ENCODE measurements around the gene CTDNEP1.
A peak's percentile ranks its signal among the peaks of the same experiment; 100 is the strongest.

The CTDNEP1 gene

DNA sequence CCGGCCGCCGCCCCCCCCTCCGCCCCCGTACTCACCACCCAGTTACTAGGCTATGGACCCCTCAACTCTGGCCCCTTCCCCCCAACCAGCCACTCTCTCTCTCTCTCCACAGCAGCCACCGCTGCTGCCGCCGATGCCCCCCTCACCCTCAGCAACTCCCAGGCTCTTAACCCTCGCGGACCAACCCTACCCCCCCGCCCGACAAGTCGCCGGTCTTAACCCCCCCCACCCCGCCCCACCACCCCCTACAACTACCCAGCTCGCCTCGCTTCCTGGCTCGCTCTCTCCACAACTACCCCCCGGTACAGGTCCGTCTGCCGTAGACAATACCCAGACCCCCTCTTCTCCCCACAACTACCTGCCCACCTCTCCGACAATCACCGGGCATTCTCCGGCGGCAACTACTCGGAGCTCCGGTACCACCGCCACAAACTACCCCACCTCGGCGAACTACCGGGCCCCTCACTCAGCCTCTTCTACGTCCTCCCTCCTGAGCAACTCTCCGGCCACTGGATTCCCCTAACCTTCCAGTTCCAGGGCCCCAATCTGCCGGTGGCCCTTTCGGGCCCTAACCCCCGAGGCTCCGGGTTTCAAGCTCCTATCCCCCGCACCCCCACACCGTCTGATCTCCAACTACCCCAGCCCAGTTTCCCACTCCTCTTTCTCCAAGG is 13.0 kb downstream of the CTDNEP1 start:
- peak overlapping the region; percentile 74 for H3K4me3 ChIP-seq (ENCODE audit: low read depth, low read length)
- TF ChIP-seq, protein P1, sequence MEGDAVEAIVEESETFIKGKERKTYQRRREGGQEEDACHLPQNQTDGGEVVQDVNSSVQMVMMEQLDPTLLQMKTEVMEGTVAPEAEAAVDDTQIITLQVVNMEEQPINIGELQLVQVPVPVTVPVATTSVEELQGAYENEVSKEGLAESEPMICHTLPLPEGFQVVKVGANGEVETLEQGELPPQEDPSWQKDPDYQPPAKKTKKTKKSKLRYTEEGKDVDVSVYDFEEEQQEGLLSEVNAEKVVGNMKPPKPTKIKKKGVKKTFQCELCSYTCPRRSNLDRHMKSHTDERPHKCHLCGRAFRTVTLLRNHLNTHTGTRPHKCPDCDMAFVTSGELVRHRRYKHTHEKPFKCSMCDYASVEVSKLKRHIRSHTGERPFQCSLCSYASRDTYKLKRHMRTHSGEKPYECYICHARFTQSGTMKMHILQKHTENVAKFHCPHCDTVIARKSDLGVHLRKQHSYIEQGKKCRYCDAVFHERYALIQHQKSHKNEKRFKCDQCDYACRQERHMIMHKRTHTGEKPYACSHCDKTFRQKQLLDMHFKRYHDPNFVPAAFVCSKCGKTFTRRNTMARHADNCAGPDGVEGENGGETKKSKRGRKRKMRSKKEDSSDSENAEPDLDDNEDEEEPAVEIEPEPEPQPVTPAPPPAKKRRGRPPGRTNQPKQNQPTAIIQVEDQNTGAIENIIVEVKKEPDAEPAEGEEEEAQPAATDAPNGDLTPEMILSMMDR (IDR thresholded peaks at IDR 0.05; ENCODE audit: borderline replicate concordance, insufficient read depth, low read depth, low read length): no peak

DNA sequence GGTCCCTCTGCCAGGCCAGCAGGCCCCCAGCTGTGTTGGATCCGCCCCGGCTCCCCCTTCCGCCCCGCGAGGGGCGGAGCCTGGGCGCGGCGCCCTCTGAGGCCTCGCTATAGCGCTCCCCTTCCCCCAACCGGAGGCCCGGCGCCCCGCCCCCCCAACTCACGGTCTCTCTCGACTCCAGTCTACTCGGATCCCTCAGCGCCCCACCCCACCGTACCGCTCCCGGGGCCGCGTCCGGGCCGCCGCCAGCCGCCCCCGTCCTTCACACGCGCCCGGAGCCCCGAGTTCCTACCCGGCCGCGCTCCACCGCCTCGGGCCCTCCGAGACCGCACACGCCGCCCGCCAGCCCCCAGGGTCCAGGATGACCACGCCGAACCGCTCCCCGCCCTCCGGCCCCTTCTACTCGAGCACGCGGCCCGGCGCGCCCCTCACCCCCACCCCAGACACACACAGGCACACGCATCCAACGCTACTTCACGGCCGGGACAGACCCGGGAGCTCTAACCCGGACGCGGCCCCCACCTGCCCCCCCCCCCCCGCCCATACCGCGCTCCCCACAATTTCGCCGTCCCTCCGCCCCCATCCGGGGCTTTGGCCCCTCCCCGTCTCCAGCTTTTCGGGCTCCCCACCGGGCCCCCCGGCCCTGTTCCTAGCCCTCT is 13.6 kb downstream of the CTDNEP1 start:
- TF ChIP-seq, protein P1 (IDR thresholded peaks at IDR 0.05; ENCODE audit: borderline replicate concordance, insufficient read depth, low read depth, low read length): no peak
- peak overlapping the region; percentile 74 for H3K4me3 ChIP-seq (ENCODE audit: low read depth, low read length)

DNA sequence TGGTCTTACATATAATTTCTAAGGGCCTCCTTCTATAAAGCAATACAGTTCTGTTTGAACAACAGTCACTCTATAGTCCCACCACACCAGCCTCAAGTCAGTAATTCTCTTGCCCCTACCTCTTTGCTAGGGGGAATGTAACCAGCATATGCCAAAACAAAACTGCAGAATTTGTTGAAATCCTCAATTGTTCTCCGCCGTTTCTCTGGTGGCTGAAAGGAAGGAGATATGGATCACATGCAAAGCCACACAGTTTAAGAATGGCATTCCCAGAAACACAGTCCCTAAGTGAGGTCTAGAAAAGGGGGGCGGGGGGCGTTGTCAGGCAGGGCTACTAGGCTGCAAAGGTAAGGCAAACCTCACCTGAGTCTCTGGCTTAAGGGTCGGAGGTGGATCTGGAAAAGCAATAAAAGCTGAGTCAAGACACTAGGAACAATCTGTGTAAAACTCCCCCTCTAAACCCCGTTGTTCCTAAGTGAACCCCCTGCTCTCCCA is 14.2 kb downstream of the CTDNEP1 start:
- TF ChIP-seq, protein P1 (IDR thresholded peaks at IDR 0.05; ENCODE audit: borderline replicate concordance, insufficient read depth, low read depth, low read length): no peak
- H3K4me3 ChIP-seq (ENCODE audit: low read depth, low read length): peak overlapping the region; percentile 74

DNA sequence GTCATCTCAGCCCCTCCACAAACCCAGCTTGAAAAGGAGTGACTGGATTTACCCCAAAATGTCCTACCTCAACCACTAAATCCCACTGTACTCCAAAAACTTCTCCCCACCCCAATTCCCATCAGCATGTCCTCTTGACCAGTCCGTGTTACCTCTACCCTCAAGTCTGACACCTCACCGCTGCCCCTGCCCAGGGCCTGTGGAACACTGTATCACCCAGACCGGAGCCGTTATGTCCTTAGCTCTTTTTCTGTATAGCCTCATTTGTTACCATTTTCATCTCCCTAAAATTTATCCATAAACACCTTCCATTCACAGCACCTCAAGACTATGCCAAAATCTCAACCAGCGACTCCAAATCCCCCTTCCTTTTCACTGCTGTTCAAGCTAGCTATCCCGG is 14.7 kb downstream of the CTDNEP1 start:
- TF ChIP-seq, protein P1 (IDR thresholded peaks at IDR 0.05; ENCODE audit: borderline replicate concordance, insufficient read depth, low read depth, low read length): no peak
- H3K4me3 ChIP-seq (ENCODE audit: low read depth, low read length): no peak overlapping the region

DNA sequence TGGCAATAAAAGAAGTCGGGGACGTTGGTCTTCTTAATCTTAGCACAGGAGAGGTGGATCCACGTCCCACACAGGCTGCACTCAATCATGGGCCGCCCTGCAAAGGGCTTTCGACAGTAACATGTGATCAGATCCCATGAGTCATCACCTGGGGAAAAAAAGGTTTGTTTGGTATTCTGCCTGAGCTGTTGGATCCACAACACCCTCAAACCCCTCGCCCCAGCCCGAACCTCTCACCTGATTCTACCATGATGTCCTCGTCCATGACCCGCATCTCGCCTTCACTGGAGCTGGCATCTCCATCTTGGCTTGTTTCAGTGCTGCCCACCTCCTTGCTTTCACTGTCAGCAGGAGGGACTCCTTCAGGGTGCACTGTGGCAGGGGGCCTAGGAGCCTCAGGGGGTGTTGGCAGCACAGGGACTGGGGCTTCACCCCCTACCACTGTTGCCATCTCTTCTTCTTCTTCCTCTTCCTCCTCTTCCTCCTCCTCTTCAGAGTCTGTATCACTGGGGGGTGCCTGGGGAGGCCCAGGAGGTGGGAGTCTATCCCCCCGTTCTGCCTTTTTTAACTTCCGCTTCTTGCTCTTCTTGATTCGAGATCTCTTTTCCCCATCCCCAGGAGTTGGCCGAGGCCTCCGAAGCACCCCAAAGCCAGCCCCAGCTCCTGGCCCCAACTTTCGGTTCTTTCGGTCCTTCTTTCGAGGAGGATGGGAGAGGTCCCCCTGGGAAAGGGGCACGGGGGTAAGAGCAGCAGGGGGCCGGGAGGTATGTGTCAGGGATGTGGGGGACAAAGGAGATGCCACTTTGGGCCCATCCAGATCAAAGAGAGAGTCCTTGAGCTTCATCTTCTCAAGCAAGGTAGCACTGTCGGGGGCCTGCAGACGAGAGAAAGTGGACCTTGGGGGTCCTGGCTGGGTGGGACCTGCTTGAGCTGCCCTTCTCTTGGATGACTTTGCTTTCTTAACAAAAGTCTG is 15.6 kb downstream of the CTDNEP1 start:
- TF ChIP-seq, protein P1 (IDR thresholded peaks at IDR 0.05; ENCODE audit: borderline replicate concordance, insufficient read depth, low read depth, low read length): no peak
- no peak overlapping the region for H3K4me3 ChIP-seq (ENCODE audit: low read depth, low read length)

DNA sequence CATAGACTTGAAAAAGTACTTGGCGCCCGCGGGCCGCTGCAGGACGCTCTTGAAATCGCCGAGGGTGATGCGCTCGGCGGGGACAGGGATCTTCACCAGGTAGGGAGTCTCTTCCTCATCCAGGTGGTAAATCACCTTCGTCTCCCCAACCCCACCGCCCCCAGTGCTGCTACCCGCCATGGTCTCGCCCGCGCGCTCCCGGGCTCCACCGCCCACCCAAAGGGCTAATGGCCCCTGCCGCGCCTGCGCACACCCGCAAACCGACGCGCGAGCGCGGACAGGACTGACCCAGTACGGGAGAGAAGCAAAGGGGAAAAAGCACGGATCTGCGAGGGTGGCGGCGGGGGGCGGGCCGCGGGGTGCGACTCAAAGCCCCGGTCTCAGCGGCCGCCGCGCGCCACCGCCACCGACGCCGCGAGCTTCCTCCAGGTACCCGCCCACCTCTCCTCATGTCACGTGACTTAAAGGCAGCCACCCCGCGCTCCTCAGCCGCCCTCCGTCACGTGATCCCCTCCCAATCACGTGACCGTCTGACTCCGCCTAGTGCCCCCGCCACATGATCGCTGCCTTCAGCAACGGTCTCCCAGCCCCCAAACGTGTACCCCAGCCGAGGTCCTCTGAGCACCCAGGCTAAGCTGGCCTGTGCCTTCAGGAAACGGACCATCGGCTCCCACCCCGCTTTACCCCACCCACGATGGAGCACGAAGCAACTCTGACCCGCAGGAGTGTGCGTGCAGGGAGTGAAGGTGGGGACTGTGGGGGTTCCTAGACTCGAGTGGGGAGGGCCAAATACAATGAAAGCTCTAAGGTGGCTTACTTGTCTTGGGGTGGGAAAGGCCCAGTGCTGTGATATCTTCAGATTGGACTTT is 17.2 kb downstream of the CTDNEP1 start, which contains the start of gene DVL2:
TSS of gene DVL2 (minus strand) at position 435 of the 869 bp plus-strand sequence. CDS start at position 180, 255 bp downstream.
- peak within 1 kb of the TSS; percentile 56 for H3K4me3 ChIP-seq (ENCODE audit: low read depth, low read length)
- TF ChIP-seq, protein P1 (IDR thresholded peaks at IDR 0.05; ENCODE audit: borderline replicate concordance, insufficient read depth, low read depth, low read length): no peak
